ENCODE results near the gene CCDC57.

CCDC57 gene

DNA sequence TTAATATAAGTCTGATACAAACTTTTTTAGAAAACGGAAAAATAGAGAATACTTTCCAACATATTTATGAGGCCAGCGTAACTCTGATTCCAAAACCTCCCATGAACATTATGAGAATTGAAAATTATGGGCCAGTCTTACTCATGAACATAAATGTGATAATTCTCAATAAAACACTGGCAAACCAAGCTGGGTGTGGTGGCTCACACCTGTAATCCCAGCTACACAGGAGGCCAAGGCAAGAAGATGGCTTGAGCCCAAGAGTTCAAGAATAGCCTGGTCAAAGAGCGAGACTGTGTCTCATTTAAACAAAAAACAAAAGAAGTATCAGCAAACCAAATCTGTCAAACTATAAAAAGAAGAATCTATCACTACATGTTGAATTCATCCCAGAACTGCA is 47.8 kb downstream of the CCDC57 start:
- Mint-ChIP-seq H3K36me3 (peaks cover 44 to 60% of the 10 kb centered on the region in 2 donors), H3K4me1 (no peaks in the 10 kb centered on the region)

DNA sequence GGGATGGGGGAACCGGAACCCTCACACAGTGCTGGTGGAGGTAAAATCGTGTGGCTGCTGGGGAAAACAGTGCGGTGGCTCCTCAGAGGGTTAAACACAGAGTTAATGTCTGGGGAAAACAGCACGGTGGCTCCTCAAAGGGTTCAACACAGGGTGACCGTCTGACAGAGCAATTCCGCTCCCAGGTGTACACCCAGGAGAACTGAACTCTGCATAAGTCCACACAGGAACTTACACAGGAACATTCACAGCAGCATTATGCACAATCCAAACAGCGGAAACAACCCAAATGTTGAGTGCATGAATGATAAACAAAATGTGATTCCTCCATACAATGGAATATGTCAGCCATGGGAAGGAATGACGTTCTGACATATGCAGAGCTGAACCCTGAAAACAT is 51.4 kb downstream of the CCDC57 start:
- DNase-seq = no peak
- Mint-ChIP-seq H3K27me3 (no peaks in the 10 kb centered on the region), H3K4me1 (no peaks in the 10 kb centered on the region), H3K27ac (no peak overlapping the region), H3K9me3 (no peaks in the 10 kb centered on the region), H3K4me3 (no peak overlapping the region), H3K36me3 (peaks cover 46 to 57% of the 10 kb centered on the region in 2 donors)
- no peak for ATAC-seq (replicated peaks)

More for the DNA sequence above, 47.8 kb downstream of the CCDC57 start:
- Mint-ChIP-seq H3K9me3 (peaks cover 0 to 3% of the 10 kb centered on the region in 2 donors), H3K27ac (no peak overlapping the region), H3K27me3 (no peaks in the 10 kb centered on the region), H3K4me3 (no peak overlapping the region)
- no peak for ATAC-seq (replicated peaks)
- no peak for DNase-seq

GRCh38 chr17:82160075-82160474 is 52.6 kb downstream of the CCDC57 start:
- H3K36me3 Mint-ChIP-seq = peaks cover 41 to 52% of the 10 kb centered on the region in 2 donors
- H3K27me3 Mint-ChIP-seq = no peaks in the 10 kb centered on the region
- H3K4me1 Mint-ChIP-seq = no peaks in the 10 kb centered on the region
- DNase-seq (no peak), ATAC-seq (replicated peaks) (no peak)
- H3K9me3 Mint-ChIP-seq = no peaks in the 10 kb centered on the region
- H3K27ac Mint-ChIP-seq = no peak overlapping the region
- no peak overlapping the region for H3K4me3 Mint-ChIP-seq

GRCh38 chr17:82158825-82159224 is 53.8 kb downstream of the CCDC57 start:
- Mint-ChIP-seq H3K27ac (no peak overlapping the region), H3K4me3 (no peak overlapping the region), H3K27me3 (no peaks in the 10 kb centered on the region), H3K36me3 (peaks cover 34 to 55% of the 10 kb centered on the region in 2 donors), H3K4me1 (no peaks in the 10 kb centered on the region), H3K9me3 (no peaks in the 10 kb centered on the region)
- DNase-seq (no peak), ATAC-seq (replicated peaks) (no peak)

- Mint-ChIP-seq H3K27ac (no peak overlapping the region), H3K9me3 (no peaks in the 10 kb centered on the region), H3K27me3 (no peaks in the 10 kb centered on the region), H3K4me1 (no peaks in the 10 kb centered on the region), H3K4me3 (no peak overlapping the region), H3K36me3 (peaks cover 28 to 46% of the 10 kb centered on the region in 2 donors)
- ATAC-seq (replicated peaks) = no peak
- DNase-seq = no peak
These were observed 55.3 kb downstream of the CCDC57 start for GRCh38 chr17:82157046-82158035.

- DNase-seq (no peak), ATAC-seq (replicated peaks) (no peak)
- Mint-ChIP-seq H3K4me3 (no peak overlapping the region), H3K27ac (peak overlapping the region; percentile 21), H3K27me3 (no peaks in the 10 kb centered on the region), H3K36me3 (peaks cover 26 to 44% of the 10 kb centered on the region in 2 donors), H3K4me1 (no peaks in the 10 kb centered on the region), H3K9me3 (no peaks in the 10 kb centered on the region)
These were observed 56.2 kb downstream of the CCDC57 start for GRCh38 chr17:82156284-82156925.

GRCh38 chr17:82155606-82156005 is 57.0 kb downstream of the CCDC57 start:
- Mint-ChIP-seq H3K27ac (no peak overlapping the region), H3K9me3 (no peaks in the 10 kb centered on the region), H3K36me3 (peaks cover 22 to 37% of the 10 kb centered on the region in 2 donors), H3K4me3 (no peak overlapping the region), H3K4me1 (no peaks in the 10 kb centered on the region), H3K27me3 (no peaks in the 10 kb centered on the region)
- DNase-seq (no peak), ATAC-seq (replicated peaks) (no peak)

DNA sequence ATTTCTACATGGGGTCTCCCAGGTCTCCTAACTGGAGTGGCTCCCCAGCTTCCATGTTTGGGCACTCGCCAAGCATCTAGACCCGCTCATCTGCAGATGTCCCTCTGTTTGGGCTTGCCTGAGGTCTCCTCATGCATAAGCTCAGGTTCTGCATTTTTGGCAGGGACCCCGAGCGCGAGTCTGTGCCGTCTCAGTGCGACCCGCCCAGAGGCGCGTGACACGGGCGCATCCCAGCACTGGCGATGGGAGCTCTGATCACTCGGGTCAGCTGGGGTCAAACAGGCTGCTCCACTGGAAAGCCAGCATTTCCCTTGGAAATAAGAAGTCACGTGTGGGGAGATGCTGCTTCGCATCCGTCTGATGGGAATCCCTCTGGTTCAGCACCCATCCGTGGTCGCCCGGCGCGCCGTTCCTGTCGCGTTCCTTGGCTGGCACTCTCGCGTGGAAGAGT is 57.7 kb downstream of the CCDC57 start:
- ATAC-seq (replicated peaks) (no peak), DNase-seq (no peak)
- no peaks in the 10 kb centered on the region for H3K9me3 Mint-ChIP-seq
- no peak overlapping the region for H3K27ac Mint-ChIP-seq
- H3K36me3 Mint-ChIP-seq = peaks cover 20 to 33% of the 10 kb centered on the region in 2 donors
- H3K27me3 Mint-ChIP-seq = no peaks in the 10 kb centered on the region
- H3K4me3 Mint-ChIP-seq = no peak overlapping the region
- H3K4me1 Mint-ChIP-seq = no peaks in the 10 kb centered on the region

DNA sequence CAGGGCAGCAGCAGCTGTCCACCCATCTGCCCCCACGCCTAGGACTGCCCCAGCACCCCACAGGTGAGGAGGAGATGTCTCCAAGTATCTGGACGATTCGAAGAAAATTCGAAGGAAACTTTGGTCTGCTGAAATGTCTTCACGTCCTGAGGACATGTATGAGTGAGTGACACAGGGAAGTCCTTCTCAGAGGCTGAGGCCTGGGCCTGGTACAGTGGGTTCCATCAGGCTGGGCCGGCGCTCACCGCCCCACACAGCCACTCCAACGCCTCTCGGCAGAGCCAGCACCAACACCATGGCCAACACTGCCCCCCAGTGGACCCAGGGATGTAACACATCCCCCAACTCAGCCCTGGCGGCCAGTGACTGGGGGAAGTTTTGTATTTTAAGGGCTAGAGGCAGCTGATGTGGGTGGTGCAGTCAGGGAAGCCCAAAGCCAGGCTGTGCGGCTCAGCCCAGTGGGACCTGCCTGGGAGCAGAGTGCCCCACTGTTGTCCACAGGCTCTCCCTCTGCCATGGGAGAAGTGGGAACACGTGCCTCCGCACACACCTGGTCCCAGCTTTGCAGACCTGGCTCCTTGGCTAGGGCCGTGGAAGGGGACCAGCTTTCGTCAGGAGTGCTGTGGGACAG is 58.8 kb downstream of the CCDC57 start:
- Mint-ChIP-seq H3K27ac (no peak overlapping the region), H3K36me3 (peaks cover 20 to 30% of the 10 kb centered on the region in 2 donors), H3K27me3 (no peaks in the 10 kb centered on the region), H3K9me3 (no peaks in the 10 kb centered on the region), H3K4me1 (no peaks in the 10 kb centered on the region), H3K4me3 (no peak overlapping the region)
- peak; percentile 58 for DNase-seq
- peak; percentile 98 to 99 for ATAC-seq (replicated peaks)

DNA sequence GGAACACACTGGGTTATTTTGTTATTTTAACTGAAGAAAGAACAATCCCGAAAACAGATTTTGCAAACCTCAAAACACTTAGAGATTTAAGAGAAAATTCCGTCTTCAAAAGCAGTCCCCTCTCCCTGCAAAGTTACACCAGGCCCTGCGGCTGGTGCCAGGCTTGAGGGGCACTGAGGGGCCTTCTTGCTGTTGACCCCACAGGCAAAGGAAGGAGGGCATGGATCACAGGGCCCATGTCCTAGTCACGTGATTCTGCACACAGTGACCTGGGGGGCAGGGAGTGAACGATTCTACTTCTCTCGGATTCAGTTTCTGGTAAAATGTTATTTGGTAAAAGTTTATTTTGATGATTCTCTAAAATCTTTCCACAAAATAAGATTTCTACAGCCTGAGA is 59.3 kb downstream of the CCDC57 start:
- no peaks in the 10 kb centered on the region for H3K27me3 Mint-ChIP-seq
- H3K4me1 Mint-ChIP-seq = no peaks in the 10 kb centered on the region
- H3K36me3 Mint-ChIP-seq = peaks cover 20 to 30% of the 10 kb centered on the region in 2 donors
- no peak for ATAC-seq (replicated peaks)
- H3K4me3 Mint-ChIP-seq = no peak overlapping the region
- H3K9me3 Mint-ChIP-seq = no peaks in the 10 kb centered on the region
- H3K27ac Mint-ChIP-seq = no peak overlapping the region
- DNase-seq = no peak

GRCh38 chr17:82152556-82153294 is 59.9 kb downstream of the CCDC57 start:
- H3K4me1 Mint-ChIP-seq = no peaks in the 10 kb centered on the region
- no peak overlapping the region for H3K27ac Mint-ChIP-seq
- no peak overlapping the region for H3K4me3 Mint-ChIP-seq
- DNase-seq (no peak), ATAC-seq (replicated peaks) (no peak)
- H3K9me3 Mint-ChIP-seq = no peaks in the 10 kb centered on the region
- peaks cover 20 to 31% of the 10 kb centered on the region in 2 donors for H3K36me3 Mint-ChIP-seq
- no peaks in the 10 kb centered on the region for H3K27me3 Mint-ChIP-seq

DNA sequence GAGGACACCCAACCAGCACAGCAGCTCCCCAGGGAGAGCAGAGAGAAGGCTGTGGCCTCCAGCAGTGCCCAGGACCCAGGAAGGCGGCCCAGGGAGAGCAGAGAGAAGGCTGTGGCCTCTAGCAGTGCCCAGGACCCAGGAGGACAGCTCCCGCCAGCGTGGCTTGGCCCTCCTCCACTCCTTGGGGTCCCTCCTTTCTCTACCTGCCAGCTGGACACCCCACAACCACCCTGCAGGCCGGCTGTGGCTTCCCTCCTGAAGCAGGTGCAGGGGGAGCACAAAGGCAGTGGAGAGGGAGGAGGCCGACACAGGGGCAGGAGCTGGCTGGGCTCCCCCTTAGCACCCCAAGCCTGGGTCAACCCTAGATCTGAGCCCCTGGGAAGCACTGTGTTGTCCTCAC is 60.5 kb downstream of the CCDC57 start:
- H3K27ac Mint-ChIP-seq = no peak overlapping the region
- H3K27me3 Mint-ChIP-seq = no peaks in the 10 kb centered on the region
- no peaks in the 10 kb centered on the region for H3K4me1 Mint-ChIP-seq
- peaks cover 2 to 3% of the 10 kb centered on the region in 2 donors for H3K9me3 Mint-ChIP-seq
- DNase-seq (no peak), ATAC-seq (replicated peaks) (no peak)
- H3K4me3 Mint-ChIP-seq = no peak overlapping the region
- peaks cover 20 to 31% of the 10 kb centered on the region in 2 donors for H3K36me3 Mint-ChIP-seq

DNA sequence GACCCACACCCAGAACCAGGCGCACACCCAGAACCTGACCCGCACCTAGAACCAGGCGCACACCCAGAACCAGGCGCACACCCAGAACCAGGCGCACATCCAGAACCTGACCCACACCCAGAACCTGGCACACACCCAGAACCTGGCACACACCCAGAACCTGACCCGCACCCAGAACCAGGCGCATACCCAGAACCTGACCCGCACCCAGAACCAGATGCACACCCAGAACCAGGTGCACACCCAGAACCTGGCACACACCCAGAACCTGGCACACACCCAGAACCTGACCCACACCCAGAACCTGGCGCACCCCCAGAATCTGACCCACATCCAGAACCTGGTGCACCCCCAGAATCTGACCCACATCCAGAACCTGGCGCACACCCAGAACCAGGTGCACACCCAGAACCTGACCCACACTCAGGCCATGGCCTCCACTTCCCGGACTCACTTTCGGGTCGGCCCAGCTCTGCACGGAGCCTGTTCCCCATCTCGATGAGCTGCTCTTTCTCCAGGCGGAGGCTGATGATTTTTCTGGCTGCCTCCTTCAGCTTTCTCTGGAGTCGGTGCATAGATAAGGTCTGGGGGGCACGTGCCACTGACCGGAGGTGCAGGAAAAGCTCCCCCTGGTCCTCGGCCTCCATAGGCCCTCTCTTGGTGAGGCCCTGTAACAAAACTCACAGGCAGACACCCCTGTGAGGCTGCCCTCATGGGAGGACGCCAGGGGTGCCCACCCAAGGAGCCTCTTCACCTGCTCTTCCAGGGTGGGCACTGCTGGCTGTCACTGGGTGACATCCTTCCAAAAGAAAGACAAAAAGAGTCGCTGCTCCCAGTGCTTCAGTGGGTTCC is 61.3 kb downstream of the CCDC57 start:
- DNase-seq (no peak), ATAC-seq (replicated peaks) (no peak)
- H3K27ac Mint-ChIP-seq = no peak overlapping the region
- H3K4me1 Mint-ChIP-seq = no peaks in the 10 kb centered on the region
- peaks cover 2 to 4% of the 10 kb centered on the region in 2 donors for H3K9me3 Mint-ChIP-seq
- no peak overlapping the region for H3K4me3 Mint-ChIP-seq
- H3K27me3 Mint-ChIP-seq = no peaks in the 10 kb centered on the region
- H3K36me3 Mint-ChIP-seq = peaks cover 20 to 31% of the 10 kb centered on the region in 2 donors

Measured in stimulated activated naive B cell treated with anti-CD40 and anti-IgM and Interleukin-4, amounts not matched to agents 10 μg/mL and 1 μg/mL and 100 μg/mL, for 72 hours (primary cell).